Measurements from ENCODE around the gene FAM13C.
"Not testable (repeated sequence)": the region's sequence is repeated elsewhere in the genome, so short reads cannot be mapped to it uniquely, and the experiment has no call there.

FAM13C gene

GRCh38 chr10:59362144-59362958 is at the start of gene FAM13C:
FAM13C (minus strand) TSS chr10:59362549; CDS start chr10:59362460, 89 bp downstream.
- peak; percentile 56 for DNase-seq (ENCODE audit: low read depth)
- TF ChIP-seq CTCF (conservative IDR thresholded peaks at IDR 0.05; ENCODE audit: low read length), result no peak
- peak within 1 kb of the TSS; percentile 64 for H3K4me3 ChIP-seq (ENCODE audit: low read length)

GRCh38 chr10:59405235-59405634 is 42.9 kb upstream of the FAM13C start:
- TF ChIP-seq CTCF (conservative IDR thresholded peaks at IDR 0.05; ENCODE audit: low read length), result no peak
- H3K4me3 ChIP-seq (ENCODE audit: low read length), result no peak overlapping the region
- no peak for DNase-seq (ENCODE audit: low read depth)

- DNase-seq (ENCODE audit: low read depth), result no peak
- no peak for TF ChIP-seq CTCF (conservative IDR thresholded peaks at IDR 0.05; ENCODE audit: low read length)
- H3K4me3 ChIP-seq (ENCODE audit: low read length), result no peak overlapping the region
Observed at GRCh38 chr10:59400214-59400613, 37.9 kb upstream of the FAM13C start.

- DNase-seq (ENCODE audit: low read depth); H3K4me3 ChIP-seq (ENCODE audit: low read length): not testable (repeated sequence)
Observed at GRCh38 chr10:59399329-59399728, 37.0 kb upstream of the FAM13C start.

GRCh38 chr10:59397961-59398360 is 35.6 kb upstream of the FAM13C start:
- no peak for TF ChIP-seq CTCF (conservative IDR thresholded peaks at IDR 0.05; ENCODE audit: low read length)
- no peak overlapping the region for H3K4me3 ChIP-seq (ENCODE audit: low read length)
- no peak for DNase-seq (ENCODE audit: low read depth)

GRCh38 chr10:59395984-59396383 is 33.6 kb upstream of the FAM13C start:
- H3K4me3 ChIP-seq (ENCODE audit: low read length), result no peak overlapping the region
- TF ChIP-seq CTCF (conservative IDR thresholded peaks at IDR 0.05; ENCODE audit: low read length), result no peak
- DNase-seq (ENCODE audit: low read depth), result no peak

- H3K4me3 ChIP-seq (ENCODE audit: low read length), result no peak overlapping the region
- no peak for TF ChIP-seq CTCF (conservative IDR thresholded peaks at IDR 0.05; ENCODE audit: low read length)
- DNase-seq (ENCODE audit: low read depth), result peak; percentile 7
Observed at GRCh38 chr10:59393349-59393748, 31.0 kb upstream of the FAM13C start.
